NCI-H446 (cell line): ENCODE measurements around the gene ANKRD24.
"Not testable (repeated sequence)": the region's sequence is repeated elsewhere in the genome, so short reads cannot be mapped to it uniquely, and the experiment has no call there.

Source experiments
- DNase-seq, 2 experiments: peaks; one replicate each; lab custom pipeline; 2025; lab: John Stamatoyannopoulos, UW

The ANKRD24 gene

DNA sequence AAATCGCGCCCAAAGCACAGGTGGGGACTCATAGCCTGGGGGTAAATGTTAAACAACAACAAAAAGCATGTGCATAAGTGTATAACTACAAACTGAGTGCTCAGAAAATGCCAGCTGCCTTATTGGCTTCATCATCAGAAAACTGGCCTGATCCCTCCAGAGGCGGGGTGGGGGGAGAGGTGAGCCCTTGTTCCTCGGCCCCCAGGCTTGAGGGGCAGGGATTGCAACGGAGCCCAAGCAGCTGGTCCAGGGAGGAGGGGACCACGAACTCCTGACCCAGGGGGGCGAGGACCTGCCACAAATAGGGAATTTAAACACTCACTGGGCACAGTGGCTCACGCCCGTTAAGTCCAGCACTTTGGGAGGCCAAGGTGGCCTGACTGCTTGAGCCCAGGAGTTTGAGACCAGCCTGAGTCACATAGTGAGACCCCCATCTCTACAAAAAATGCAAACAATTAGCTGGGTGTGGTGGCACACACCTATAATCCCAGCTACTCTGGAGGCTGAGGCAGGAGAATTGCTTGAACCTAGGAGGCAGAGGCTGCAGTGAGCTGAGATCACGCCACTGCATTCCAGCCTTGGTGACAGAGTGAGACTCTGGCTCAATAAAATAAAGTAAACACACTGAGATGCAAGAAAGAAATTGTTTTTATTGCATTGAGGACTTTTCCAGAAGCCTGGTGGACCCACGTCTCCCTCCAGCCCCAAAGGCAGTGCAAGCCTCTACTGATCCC lies 8.8 kb upstream of the ANKRD24 start:
- no peak for DNase-seq

DNA sequence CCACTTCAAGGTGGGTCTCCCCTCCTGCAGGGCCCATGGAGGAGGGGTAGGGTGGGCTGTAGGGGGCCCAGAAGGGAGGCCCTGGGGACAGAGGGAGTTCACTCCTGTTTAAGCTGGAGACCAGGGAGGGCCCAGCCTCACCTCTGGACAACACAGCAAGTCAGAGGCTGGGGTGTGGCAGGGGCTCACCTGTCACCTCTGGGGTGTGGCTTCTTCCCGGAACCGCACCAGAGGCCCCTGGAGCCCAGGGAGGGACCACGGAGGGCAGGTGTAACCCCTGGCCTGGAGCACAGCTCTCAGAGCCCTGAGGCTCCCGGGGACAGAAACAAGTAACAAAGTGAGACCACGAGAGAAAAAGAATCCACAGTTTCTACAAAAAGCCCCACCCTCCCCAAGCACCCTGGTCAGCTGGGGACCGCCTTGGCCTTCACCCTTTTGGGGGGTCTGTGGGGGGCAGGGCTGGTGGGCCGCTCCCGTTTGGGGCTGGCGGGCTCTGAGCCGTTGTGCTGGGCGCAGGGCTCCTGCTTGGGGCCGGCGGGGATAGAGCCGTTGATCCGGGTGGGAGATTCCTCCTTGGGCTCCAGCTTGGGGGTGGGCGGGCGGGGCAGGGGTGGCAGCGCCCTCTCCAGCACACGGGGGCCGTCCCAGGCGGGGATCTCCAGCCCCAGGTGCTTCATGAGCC lies 8.1 kb upstream of the ANKRD24 start:
- no peak for DNase-seq

DNA sequence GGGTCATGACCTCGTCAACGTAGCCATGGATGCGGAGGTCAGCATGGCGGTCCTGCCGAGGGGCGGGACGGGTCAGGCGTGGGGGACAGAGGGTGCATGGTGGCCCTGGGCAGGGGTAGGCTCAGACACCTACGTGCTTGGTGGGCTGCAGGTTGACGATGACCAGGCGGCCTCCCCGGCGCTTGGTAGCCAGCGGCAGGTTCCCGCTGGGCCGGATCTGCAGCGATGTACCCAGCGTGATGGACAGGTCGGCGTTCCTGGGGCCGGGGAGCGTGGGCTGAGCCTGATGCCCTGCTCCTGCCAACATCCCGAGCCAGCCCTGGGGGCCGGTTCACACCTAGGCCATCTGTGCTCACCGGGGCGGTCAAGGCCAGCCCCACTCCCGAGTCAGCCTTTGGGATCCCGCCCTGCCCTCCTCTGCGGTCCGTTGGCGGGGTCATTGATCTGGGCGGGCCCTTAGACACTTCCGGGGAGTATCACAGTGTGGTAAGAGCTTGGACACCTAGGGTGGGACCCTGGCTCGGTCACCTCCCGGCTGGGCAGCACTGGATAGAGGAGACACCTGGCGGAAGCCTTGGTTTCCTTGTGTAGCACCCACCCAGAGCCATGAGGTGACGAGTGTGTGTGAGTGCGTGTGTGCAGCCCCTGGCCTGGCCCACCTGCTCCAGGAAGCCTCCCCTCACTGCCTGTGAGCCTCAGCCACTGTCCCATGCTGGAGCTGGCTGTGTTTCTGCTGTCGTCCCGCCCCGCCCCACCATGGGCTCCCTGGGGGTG lies 7.4 kb upstream of the ANKRD24 start:
- no peak for DNase-seq

DNA sequence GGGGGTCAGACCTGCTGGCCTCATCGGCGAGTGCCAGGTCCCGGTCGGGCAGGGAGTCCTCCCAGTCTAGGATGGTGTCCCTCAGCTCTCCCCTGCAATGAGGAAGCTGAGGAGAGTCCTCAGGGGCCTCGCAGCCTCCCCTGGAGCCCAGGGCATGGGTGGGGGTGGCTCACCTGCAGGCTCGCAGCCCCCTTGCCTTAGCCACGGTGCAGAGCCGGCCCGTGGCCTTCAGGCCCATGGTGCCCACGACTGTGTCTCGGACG lies 6.9 kb upstream of the ANKRD24 start:
- no peak for DNase-seq

DNA sequence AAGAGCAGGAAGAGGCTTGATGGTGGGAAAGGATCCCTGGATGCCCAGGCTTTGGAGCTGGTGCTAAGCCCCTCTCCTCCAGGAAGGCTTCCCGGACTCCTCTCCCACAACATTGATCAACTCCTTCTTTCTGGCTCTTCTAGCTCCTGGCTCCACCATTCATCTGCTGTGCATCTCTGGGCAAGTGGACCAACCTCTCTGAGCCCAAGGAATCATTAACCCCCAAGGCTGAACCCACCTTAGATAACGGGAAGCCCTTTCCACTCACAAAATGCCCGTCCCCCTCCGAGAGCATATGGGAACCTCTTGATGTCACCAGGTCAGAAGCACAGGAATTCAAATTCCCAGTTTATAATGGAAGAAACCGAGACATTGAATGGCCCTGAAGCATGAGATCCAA lies 5.3 kb upstream of the ANKRD24 start:
- no peak for DNase-seq

DNA sequence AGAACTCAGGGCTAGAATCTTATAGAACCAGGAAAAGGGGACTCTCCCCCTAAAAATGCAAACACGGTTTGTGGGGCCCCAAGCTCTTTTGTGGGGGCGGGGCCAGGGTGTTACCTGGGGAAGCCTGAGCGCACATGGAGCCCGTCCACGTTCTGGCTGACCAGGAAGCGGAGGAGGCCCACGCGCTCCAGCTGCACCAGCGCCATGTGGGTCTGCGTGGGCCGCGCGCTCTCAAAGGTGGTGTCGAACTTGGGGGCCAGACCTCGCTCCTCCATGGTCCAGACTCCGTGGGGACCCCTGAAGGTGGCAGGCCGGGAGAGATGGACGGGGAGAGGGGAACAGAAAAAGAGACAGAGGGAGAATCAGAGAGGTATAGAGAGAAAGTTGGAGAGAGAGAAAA lies 3.5 kb upstream of the ANKRD24 start:
- no peak for DNase-seq

DNA sequence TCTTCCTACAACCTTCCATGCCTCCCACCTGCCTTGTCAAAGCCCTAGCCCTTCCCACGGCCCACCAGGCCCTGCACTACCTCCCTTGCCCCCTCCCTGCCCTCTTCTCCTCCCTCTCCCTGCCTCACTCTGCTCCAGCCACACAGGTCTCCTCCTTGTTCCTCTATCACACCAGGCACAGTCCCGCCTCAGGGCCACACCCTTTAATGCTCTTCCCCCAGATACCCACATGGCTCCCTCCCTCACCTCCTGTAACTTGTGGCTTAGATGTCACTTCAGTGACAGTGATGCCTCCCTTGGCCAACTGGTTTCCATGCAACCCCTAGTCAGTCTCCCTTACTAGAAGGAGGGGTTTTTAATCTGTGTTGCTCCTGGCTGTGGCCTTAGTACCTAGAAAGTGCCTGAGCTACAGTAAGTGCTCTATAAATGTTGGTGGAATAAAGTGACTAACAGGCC lies 1.4 kb upstream of the ANKRD24 start:
- no peak for DNase-seq

DNA sequence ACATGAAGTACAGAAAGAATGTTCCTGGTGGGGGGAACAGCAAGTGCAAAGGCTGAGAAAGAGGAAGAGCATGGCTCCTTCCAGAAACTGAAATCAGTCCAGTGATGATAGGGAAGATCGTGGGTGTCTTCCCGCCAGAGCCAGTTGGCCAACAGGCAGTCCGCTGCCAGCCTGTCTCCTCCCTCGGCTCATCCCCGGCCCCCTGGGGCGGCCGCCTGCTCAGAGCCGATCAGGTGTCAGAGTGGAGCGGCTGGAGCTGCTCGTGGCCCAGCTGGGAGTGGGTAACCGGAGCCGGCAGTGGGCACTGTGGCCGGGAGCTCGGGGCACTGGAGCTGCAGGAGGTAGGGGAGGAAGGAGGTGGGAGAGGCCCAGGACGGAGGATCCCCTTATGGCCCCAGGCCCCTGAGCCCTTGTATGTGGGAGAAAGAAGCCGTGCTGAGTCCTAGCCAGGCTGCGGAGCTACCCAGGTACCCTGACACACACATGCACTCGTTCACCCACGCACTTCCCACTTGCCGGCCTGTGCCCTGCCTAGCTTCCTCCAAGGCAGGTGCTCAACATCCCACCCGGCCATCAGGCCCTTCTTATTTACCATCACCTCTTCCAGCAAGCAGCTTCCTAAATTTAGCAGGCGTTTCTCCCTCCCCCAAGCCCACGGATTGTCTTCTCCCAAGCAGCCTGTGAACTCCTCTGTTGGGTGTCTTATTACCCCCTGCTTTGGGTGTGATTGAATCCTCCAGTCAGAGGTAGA lies 1.7 kb downstream of the ANKRD24 start:
- DNase-seq, result peak in 1 of 2 experiments; percentile 57

DNA sequence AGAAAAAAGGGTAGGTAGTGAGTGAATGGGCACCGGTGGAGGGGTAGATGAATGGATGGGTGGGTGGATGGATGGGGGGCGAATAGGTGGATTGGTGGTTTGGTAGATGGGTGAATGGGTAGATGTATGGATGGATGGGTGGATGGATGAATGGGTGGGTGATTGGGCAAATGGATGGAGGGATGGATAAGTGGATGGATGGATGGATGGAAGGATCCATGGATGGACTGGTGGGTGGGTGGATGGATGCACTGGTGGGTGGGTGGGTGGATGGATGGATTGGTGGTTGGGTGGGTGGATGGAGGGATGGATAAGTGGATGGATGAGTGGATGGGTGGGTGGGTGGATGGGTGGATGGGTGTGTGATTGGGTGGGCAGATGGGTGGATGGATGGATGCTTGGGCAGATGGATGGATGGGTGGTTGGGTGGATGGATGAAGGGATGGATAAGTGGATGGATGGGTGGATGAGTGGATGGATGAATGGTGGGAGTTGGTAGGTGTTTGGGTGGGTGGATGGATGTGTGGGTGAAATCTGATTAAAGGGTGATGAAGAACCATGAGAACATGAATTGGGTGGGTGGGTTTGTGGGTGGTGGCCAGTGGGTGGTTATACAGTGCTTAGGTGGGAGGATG lies 2.3 kb downstream of the ANKRD24 start:
- DNase-seq, result no peak

DNA sequence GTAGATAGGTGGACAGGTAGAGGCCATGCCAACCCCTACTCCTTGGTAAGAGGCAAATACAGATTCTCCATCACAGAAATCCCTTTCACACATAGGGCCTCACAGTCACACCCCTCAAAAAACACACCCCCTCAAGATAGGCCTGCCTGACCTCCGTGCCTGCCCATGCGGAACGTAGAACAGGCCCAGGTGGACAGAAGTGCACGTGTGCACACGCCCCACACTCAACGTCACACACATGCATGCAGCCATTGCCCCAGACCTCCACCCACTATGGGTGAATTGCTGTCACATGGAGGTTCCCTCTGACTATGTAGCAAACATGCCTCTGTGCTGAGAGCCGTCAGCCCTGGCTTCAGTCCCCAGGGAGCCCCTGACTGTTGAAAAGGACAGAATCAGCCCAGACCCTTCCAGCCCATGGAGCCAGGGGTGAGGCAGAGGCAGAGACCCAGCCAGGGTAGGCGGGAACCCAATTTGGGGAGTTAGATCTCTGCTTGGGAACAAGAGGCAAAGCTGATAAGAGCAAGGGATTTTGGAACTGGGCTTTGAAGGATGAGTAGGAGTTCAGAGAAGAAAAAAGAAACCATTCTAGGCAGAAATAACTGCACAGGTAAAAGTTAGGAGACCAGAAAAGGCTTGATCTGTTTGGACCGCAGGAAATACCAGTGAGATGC lies 3.1 kb downstream of the ANKRD24 start:
- DNase-seq, result no peak

DNA sequence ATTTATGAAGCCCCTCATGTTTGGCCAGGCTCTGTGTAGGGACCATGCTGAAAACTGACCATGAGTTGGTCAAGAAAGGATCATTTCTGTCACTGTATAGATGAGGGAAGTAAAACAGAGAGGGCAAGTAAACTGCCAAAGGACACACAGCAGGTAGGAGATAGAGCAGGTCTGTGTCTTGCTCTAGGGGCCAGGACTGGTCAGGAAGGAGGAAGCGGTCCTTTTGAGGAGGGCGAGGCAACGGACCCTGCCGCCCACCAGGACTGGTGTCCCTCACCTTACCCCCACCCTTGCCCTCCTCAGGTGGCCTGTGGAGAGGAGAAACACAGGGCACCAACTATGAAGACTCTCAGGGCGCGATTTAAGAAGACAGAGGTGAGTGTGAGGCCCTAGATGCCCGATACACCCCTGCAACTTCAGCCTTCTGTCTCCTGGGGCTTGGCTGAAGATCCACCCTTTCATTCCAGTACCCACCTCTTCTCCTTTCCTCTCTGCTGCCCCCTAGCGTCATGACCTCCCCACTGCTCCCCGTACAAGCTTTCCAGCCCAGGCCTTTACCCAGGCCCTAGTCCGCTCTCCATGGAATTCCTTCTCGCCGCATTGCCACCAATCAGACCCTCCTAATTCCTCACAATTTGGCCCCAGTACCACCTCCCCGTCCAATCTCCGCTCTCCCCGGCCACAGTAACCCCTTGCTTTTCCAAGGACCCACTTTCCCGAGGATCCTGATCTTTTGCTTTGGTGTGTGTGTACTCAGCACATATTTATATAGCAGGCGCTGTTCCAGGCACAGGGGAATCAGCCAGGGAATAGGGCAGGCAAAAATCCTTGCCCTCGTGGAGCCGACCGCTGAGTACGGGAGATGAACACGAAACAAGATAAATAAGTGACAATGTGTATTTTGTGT lies 3.9 kb downstream of the ANKRD24 start:
- peak; percentile 71 to 78 for DNase-seq

DNA sequence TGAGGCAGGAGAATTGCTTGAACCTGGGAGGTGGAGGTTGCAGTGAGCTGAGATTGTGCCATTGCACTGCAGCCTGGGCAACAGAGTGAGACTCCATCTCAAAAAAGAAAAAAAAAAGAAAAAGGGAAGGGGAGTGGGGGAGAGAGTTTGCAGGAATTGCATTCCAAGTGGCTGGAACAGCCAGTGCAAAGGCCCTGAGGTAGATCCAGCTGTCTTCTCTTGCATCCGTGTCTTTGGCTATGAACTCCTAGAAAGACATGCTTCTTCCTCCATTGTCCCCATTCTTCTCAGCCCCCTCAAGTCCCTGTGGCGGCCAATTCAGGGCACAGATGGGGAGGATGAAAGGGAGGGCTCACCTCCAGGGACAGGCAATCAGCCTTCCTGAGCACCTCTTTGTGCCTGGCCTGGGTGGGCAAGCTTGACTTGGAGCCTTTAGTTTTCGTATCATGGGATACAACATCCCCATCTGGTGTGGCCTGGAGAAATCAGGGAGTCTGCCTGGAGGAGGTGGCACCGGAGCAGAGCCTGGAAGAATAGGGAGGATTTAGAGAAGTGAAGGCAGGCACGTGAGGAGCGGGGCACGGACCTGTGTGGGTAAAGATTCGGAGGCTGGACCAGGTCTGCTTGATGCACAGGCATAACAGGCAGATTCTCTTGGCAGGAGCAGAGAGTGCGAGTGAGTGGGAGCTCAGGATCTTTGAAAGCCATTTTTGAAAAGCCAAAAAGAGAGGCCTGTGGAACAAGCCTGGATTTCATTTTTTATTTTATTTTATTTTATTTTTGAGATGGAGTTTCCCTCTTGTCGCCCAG lies 5.0 kb downstream of the ANKRD24 start:
- no peak for DNase-seq

DNA sequence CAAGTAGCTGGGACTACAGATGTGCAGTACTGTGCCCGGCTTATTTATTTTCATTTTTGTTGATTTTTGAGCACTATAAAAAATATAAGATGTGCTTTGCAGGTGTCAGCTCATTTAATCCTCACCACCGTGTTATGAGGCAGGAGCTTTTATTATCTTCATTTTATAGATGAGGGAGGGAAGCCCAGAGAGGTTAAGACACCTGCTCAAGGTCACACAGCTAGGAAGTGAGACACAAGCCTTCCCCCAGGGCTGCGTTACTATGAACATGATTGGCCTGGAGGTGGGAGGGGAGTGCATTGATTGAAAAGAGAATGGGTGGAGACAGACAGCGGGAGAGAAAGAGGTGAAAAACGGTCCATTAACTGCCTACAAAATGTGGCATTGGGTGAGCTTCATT lies 7.2 kb downstream of the ANKRD24 start:
- DNase-seq, result no peak

DNA sequence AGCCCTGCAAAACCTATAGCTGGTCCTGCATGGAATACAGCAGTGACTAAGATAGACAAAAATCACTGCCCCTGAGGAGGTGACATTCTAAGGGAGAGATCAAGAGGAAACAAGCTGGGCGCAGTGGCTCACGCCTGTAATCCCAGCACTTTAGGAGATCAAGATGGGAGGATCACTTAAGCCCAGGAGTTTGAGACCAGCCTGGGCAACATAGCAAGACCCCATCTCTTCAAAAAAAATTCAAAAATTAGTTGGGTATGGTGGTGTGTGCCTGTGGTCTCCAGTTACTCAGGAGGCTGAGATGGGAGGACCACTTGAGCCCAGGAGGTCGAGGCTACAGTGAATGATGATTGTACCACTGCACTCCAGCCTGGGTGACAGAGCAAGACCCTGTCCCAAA lies 10.0 kb downstream of the ANKRD24 start:
- not testable (repeated sequence) for DNase-seq

DNA sequence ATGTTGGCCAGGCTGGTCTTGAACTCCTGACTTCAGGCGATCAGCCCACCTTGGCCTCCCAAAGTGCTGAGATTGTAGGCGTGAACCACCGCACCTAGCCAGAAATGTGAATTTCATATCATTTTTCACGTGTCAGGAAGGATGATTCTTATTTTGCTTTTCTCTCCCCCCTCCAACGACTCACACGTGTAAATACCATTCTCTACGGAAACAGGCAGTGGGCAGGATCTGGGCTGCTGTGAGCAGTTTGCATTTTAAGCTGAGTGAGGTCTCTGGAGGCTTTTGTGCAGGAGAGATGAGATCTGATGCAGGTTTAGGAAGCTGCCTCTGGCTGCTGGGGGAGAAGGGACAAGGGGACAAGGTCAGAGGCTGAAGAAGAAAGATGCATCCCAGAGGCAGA lies 11.9 kb downstream of the ANKRD24 start:
- no peak for DNase-seq

DNA sequence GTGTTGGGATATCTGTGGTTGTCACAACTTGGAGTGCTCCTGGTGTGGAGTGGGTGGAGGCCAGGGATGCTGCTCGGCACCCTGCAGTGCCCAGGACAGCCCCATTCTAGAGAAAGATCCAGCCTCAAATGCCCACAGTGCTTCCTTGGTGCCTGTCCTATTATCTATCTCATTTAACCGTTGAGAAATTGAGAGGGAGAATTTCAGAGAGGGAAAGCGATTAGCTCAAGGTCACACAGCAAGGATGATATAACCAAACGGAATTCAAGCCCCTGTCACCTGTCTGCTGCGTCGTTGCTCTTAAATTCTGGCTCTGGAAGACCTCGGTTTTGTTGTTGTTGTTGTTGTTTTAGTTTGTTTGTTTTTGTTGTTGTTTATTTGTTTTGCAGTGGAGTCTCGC lies 13.5 kb downstream of the ANKRD24 start:
- DNase-seq, result no peak

DNA sequence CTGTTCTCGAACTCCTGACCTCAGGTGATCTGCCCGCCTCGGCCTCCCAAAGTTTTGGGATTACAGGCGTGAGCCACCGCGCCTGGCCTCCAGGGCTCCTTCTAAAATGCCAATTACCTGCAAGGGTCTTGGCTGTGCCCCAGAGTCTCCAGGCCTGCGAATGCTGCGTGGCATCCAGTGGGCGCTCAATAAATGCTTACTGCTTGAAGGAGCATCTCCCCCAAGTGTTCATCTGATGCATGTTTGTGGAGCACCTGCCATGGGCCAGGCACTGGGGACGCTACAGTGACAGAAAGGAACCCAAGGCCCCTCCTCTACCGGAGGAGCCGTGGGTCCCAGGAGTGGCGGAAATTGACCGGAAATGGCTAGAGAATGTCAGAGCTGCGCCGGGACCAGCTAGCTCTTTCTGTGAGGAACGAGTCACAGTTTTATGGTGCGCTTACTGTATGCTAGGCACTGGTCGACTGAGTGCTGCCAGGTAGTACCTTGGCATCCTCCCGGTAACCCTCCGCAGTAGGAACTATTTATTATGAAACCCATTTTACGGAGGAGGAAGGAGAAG lies 14.2 kb downstream of the ANKRD24 start:
- no peak for DNase-seq

DNA sequence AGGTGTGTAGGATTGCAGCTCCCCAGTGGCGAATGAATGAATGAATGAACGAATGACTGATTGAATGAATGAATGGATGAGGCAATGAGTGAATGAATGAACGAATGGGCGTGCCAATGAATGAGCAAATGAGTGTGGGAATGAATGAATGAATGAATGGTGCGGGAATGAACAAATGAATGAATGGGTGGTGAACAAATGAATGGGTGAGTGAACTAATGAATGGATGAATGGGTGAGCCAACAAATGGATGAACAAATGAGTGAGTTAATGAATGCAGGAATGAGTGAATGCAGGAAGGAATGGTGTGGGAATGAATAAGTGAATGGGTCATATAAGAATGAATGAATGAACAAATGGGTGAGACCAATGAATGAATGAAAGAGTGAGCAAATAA lies 14.7 kb downstream of the ANKRD24 start:
- DNase-seq, result no peak
